Dermis blood vessel endothelial cell (primary cell): ENCODE measurements around the gene LAIR2. TPM values are rescaled to one million over a fixed set of nuclear protein-coding genes. Genes with fewer than 3 reads are reported as not detected.

Experiments used
- DNase-seq: peaks from one replicate; pipeline ENCODE4 v3.0.0; 2010
- total RNA-seq: library from RNA; depleted of rRNA; stranded (reverse); fragments of >200 nt; gene quantifications from 2 replicates; pipeline ENCODE4 v1.2.3, GENCODE V29; 2014

LAIR2 gene
- total RNA-seq = not detected in 2 replicates

- DNase-seq = no peak
Measured at GRCh38 chr19:54502518-54503048, at the start of gene LAIR2. Gene LAIR2 (plus strand): TSS chr19:54502831. CDS start chr19:54502919, 88 bp downstream.

- no peak for DNase-seq
Measured at GRCh38 chr19:54453921-54454780, 48.5 kb upstream of the LAIR2 start.

GRCh38 chr19:54454781-54455675 is 47.6 kb upstream of the LAIR2 start:
- DNase-seq = no peak

GRCh38 chr19:54455786-54456422 is 46.7 kb upstream of the LAIR2 start:
- no peak for DNase-seq

- no peak for DNase-seq
Measured at GRCh38 chr19:54456423-54457373, 45.9 kb upstream of the LAIR2 start.

GRCh38 chr19:54457773-54458647 is 44.6 kb upstream of the LAIR2 start:
- no peak for DNase-seq

- no peak for DNase-seq
Measured at GRCh38 chr19:54458648-54459281, 43.9 kb upstream of the LAIR2 start.

GRCh38 chr19:54459282-54460229 is 43.1 kb upstream of the LAIR2 start:
- no peak for DNase-seq

- DNase-seq = no peak
Measured at GRCh38 chr19:54460230-54461005, 42.2 kb upstream of the LAIR2 start.

GRCh38 chr19:54461210-54461609 is 41.4 kb upstream of the LAIR2 start:
- no peak for DNase-seq

- no peak for DNase-seq
Measured at GRCh38 chr19:54461613-54462012, 41.0 kb upstream of the LAIR2 start.

GRCh38 chr19:54462047-54462654 is 40.5 kb upstream of the LAIR2 start:
- peak; percentile 33 for DNase-seq

GRCh38 chr19:54462655-54463530 is 39.7 kb upstream of the LAIR2 start:
- peak; percentile 77 for DNase-seq

- peak; percentile 100 for DNase-seq
Measured at GRCh38 chr19:54463531-54464043, 39.0 kb upstream of the LAIR2 start, which contains the start of gene LENG9. Gene LENG9 (minus strand): TSS chr19:54463778. CDS start chr19:54463526, 252 bp downstream.

- peak; percentile 70 for DNase-seq
Measured at GRCh38 chr19:54464044-54464629, 38.5 kb upstream of the LAIR2 start.
